GM19324 (cell line): Measurements from ENCODE around the gene LCA5L.
"Not testable (repeated sequence)": the region's sequence is repeated elsewhere in the genome, so short reads cannot be mapped to it uniquely, and the experiment has no call there.

Experiments
- ATAC-seq: cut with Tn5 transposase; IDR thresholded peaks from one replicate; pipeline ENCODE4 v1.9.1; 2021; ENCODE audit warnings: mild to moderate bottlenecking, moderate library complexity; ENCODE audit not compliant: unreplicated experiment, low FRiP score

The LCA5L gene

GRCh38 chr21:39452207-39452969 lies 6.8 kb upstream of the LCA5L start:
- ATAC-seq, result no peak

GRCh38 chr21:39451332-39452206 lies 6.0 kb upstream of the LCA5L start, which contains the start of gene SH3BGR:
Gene SH3BGR, plus strand, starts transcription at chr21:39451970. Its CDS starts 127 bp downstream, at chr21:39452097.
- no peak for ATAC-seq

- no peak for ATAC-seq
These were observed 1.7 kb upstream of the LCA5L start for GRCh38 chr21:39447264-39447663.

GRCh38 chr21:39444421-39445180 lies 977 bp downstream of the LCA5L start:
- ATAC-seq, result no peak

- no peak for ATAC-seq
These were observed 3.8 kb downstream of the LCA5L start for GRCh38 chr21:39441502-39442475.

GRCh38 chr21:39439232-39439631 lies 6.3 kb downstream of the LCA5L start:
- no peak for ATAC-seq

- no peak for ATAC-seq
These were observed 10.6 kb downstream of the LCA5L start for GRCh38 chr21:39434950-39435349.

GRCh38 chr21:39430954-39431353 lies 14.6 kb downstream of the LCA5L start:
- no peak for ATAC-seq

- ATAC-seq, result no peak
These were observed 15.1 kb downstream of the LCA5L start for GRCh38 chr21:39430457-39430856.

- no peak for ATAC-seq
These were observed 15.6 kb downstream of the LCA5L start for GRCh38 chr21:39430016-39430415.

- no peak for ATAC-seq
These were observed 16.1 kb downstream of the LCA5L start for GRCh38 chr21:39429445-39429844.

GRCh38 chr21:39422527-39423241 lies 22.9 kb downstream of the LCA5L start:
- no peak for ATAC-seq

- ATAC-seq, result not testable (repeated sequence)
These were observed 26.4 kb downstream of the LCA5L start for GRCh38 chr21:39419204-39419603.

GRCh38 chr21:39406065-39406464 lies 39.5 kb downstream of the LCA5L start:
- no peak for ATAC-seq

- ATAC-seq, result no peak
These were observed 45.4 kb downstream of the LCA5L start for GRCh38 chr21:39400173-39400572.

GRCh38 chr21:39397646-39398385 lies 47.8 kb downstream of the LCA5L start:
- no peak for ATAC-seq

GRCh38 chr21:39392981-39393380 lies 52.6 kb downstream of the LCA5L start:
- no peak for ATAC-seq

GRCh38 chr21:39390212-39390765 lies 55.3 kb downstream of the LCA5L start:
- ATAC-seq, result no peak
